Transverse colon (tissue), 4 donors: ENCODE data around the gene PDE8B. TPM values are rescaled to one million over a fixed set of nuclear protein-coding genes. Genes with fewer than 3 reads are reported as not detected.

Source experiments
- total RNA-seq, 4 donors: library from RNA; depleted of rRNA; stranded (reverse); fragments of >200 nt; gene quantifications; one replicate each; pipeline ENCODE4 v1.1.0, GENCODE V29; 2016

Gene PDE8B
- total RNA-seq, 4 donors from 2014 or later = 0.40 to 22.4 (median 1.2) TPM

Other genes with a start within 250 kb of the PDE8B start
- gene AGGF1, start 180.3 kb upstream of the PDE8B start, total RNA-seq = 10 to 100 TPM; 30.6 to 69.6 (median 50.1) TPM
- 10 to 100 TPM in 2 of 4 donors, 1 to 10 TPM in 2; 1.9 to 56.1 (median 6.7) TPM for gene ZBED3, start 123.4 kb upstream of the PDE8B start, total RNA-seq